HG03439 (cell line): ENCODE measurements around the gene SPTBN5.

Source experiments
- ATAC-seq: cut with Tn5 transposase; IDR thresholded peaks from one replicate; pipeline ENCODE4 v1.9.1; 2021; ENCODE audit warnings: mild to moderate bottlenecking, moderate library complexity; ENCODE audit not compliant: unreplicated experiment

SPTBN5 gene

DNA sequence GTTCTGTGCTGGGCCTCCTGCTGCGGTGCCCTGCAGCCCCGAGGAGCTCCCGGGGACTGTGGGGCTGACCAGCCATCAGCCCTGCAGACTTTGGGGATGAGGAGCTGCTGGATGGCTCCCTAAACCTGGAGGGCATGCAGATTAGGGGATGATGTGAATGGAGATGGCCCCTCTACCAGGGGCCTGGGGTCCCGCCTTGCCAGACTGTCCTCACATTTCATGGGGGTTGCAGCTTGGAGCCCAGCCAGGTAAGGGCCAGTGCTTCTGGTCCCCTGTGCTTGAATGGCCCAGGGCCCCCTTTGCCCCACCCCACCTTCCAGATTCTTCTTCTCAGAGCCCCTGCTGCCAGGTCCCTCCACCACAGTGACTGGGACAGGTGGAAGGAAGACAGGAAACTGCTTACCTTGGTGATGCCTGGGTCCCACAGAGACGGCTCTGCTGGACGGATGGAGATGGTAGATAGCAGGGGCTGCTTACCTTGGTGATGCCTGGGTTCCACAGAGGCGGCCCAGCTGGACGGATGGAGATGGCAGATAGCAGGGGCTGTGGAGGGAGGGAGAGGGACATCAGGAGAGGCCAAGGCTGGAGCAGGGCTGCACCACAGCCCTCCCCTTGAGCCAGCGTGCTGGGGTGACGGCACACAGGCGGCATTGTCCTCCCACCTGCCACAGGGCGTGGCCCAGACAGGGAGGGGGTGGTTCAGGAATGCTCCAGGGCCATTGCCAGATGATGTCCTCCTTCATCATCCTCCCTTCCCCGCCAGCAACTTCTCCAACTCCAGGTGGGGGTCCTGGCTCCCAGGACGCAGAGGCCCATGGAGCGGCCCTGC lies at the start of gene SPTBN5:
SPTBN5 (minus strand) TSS at position 632 of the 829 bp plus-strand sequence; CDS start at position 76, 556 bp downstream.
- no peak for ATAC-seq

DNA sequence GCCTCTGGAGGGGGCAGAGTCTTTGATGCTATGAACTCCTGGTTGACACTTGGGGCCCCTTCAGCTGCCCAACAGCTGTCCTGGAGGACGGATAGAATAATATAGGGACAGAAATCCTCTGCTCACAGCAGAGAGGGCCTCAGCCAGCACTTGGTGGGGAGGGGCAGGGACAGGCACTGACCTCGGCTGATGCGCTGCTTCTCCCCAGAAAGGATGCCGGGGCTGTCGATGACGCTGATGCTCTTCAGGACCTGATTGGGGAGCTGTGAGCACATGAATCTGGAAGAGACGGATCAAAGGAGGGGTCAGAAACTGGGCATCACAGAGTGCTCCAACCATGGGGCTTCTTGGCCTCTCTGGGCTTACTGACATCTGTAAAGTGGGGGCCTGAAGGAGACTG lies 49.0 kb upstream of the SPTBN5 start:
- no peak for ATAC-seq

DNA sequence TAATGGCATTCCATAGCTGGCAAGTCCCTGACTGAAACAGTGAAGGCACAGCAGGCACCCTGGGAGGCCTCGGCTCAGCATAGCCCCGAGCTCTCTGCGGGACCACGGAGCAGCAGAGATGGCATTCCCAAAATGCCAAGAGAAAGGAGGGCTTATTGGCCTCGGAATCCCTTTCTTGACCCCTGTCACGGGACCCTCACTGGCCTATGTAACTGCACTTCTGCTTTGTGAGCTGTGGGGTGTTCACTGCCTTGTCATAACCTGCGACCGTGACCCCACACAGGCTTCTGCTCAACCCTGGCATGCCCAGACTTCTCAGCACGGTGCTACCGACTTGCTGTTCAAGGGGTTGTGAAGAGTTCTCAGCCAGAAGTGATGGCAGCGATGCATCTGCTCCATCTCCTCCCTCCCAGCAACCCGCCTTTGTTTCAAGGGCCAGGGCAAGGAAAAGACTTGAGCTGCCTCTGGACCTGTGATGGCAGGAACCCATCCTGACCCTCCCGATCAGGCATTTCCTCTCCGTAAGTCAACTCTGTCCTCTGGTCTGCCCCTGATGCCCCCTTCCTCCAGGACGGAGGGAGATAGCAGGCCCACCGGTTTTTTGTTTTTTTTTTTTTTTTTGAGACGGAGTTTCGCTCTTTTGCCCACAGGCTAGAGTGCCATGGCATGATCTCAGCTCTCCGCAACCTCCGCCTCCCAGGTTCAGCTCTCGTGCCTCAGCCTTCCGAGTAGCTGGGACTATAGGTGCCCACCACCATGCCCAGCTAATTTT lies 48.0 kb upstream of the SPTBN5 start:
- ATAC-seq, result no peak

DNA sequence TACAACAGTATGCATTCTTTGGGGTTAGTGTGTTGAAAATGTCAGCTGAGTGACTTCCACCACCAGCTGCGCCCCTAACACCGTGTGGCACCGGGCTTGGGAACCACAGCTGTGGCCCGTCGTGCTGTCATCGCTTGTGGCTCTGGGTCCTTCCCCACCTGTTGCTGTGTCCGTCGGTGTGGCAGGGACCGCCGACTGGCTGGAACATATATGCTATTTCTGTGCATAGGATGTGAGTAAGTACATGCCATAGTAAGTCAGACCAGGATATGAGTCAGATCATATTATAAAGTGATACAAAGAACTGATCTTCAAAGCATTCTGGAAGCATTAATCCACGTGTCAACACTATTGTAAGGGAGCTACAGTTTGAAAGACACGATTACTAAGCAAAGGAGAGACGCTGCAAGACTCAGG lies 46.6 kb upstream of the SPTBN5 start:
- no peak for ATAC-seq

- ATAC-seq, result no peak
Observed at GRCh38 chr15:41939986-41940385, 46.1 kb upstream of the SPTBN5 start.

DNA sequence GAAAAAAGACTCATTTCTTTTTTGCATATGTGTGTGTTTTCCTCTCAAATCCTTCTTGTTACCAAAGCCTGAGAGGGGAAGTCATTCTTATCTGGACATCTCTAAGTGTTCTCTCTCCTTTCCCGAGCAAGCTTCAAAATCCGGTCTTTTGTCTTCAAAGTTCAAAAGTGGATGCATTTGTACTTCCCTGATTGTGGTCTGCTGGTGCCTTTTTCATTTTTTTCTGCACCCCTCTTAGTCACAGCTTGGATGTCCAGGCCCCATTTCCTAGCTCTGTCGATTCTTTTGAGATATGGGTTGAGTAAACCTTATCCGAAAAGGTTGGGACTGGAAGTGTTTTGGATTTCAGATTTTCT lies 43.7 kb upstream of the SPTBN5 start:
- no peak for ATAC-seq

DNA sequence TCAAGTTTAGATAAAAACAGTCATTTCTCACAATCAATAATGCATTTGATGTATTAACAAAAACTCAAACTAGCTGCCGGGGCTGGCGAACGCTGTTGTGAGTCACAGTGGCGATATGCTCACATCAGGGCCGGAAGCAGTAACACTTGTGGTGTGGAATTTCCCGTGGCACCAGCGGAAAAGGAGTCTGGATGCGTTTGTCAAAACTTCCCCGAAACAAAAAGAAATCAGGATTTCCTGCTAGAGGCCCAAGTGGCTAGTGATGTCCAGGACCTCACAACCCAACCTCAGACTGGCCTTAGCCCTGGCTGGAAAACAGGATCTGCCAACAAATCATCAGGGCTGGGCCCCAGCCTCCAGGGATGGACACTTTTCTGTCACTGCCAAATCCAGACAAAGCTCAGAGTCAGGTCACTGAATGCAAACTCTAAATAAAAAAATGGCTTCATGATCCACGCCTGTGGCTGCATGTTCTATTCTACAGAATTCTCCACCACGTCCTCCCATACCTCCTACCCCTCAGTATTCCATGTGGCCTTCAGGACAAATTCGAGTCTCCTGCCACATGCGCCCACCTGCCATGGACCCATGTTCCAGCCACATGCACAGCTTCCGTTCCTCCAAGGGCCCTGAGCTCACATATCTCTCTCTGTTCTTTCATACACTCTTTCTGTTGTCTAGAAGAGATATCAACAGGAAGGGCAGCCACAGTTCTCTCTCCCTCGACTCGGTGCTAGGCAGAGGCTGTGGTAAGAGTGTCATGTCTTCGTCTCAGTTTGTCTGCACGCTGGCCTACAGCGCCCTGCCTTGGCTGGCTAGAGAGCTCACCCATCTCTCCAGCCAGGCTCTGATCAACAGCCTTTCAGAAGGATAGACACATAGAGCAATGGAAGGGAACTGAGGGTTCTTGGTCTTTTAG lies 43.1 kb upstream of the SPTBN5 start:
- ATAC-seq, result no peak

GRCh38 chr15:41936155-41936554 lies 42.3 kb upstream of the SPTBN5 start:
- no peak for ATAC-seq

DNA sequence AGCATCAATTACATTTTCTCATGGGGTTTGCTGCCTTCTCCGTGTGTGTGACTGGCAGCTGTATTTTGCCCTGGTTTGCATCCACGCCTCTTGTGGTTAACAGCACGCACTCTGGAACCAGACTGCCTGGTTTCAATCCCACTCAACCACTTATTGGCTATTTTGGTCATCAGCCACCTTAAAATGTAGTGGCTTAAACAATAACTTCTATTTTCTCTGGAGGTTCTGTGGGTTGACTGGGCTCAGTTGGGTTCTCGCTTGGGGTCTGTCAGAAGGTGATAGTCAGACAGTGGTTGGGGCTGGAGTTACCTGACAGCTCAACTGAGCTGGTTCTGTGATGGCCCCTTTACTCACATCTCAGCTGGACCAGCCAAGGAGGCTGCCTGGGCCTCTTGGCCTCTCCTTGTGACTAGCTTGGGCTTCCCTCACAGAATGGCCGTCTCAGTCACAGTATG lies 41.7 kb upstream of the SPTBN5 start:
- ATAC-seq, result no peak

DNA sequence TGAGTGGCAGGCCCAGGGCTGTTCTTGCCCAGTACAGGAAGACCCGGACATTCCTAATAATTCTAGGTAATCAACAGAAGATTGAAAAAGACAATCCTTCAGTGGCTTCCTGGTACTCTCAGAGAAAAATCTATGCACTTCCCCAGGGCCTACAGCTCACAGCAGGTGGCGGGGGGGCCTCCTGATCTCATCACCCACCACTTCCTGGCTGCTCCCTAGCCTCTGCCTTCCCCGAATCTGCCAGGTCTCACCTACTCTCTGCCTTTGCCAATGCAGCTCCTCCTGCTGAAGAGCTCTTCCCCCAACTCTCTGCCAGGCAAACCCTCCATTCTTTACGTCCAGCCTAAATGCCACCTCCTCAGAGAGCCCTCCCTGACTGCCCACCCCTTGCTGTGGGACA lies 41.0 kb upstream of the SPTBN5 start:
- ATAC-seq, result no peak

- no peak for ATAC-seq
Observed at GRCh38 chr15:41933771-41934170, 39.9 kb upstream of the SPTBN5 start.

- ATAC-seq, result no peak
Observed at GRCh38 chr15:41933326-41933725, 39.5 kb upstream of the SPTBN5 start.

GRCh38 chr15:41932511-41933289 lies 38.8 kb upstream of the SPTBN5 start:
- ATAC-seq, result no peak

GRCh38 chr15:41932101-41932500 lies 38.2 kb upstream of the SPTBN5 start:
- ATAC-seq, result no peak

- ATAC-seq, result no peak
Observed at GRCh38 chr15:41930867-41931222, 37.0 kb upstream of the SPTBN5 start.

GRCh38 chr15:41930221-41930866 lies 36.5 kb upstream of the SPTBN5 start:
- no peak for ATAC-seq

DNA sequence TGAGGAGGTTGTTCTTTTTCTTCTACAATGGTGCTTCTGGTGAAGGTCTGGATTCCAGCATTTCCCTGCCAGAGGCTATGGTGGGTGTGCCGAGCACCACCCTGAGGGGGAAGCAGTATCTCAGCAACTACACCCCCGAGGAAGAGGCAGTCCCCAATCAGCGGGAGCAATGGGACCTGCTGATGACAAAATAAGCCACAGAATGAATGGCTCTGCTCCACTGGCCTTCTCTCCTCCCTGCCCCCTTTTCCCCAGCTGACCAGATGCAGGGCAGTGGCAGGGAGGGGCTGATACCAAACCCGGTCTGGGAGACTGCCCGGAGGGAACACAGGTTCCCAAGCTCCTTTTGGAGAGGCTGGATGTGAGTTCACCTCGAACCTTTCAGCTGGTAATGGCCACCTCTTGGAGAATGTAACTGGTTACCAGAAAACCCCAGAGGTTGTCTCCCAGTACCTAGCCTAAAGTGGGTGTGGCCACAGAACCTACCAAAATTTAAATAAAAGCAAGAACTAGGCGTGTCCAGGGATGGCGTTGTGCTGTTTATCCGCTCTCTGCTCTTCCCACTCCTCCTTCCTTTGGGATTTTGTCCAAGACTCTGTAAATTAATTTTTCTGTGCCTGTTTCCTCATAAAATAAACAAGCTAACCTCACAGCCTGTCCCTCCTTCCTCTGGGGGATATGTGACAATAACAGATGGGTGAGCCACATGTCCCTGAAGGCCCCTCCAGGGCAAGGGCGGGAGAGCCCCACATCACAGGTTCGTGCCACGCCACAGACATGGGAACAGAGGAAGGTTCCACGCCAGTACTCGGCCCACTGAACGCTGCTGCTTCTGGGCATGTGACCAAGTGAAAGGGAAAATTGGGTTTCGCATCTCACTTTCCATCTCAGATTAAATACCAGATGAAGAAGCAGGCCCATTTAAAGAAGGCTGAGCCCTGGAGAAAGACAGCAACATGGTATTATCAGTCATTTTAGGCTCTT lies 35.1 kb upstream of the SPTBN5 start:
- ATAC-seq, result no peak

- no peak for ATAC-seq
Observed at GRCh38 chr15:41928100-41928499, 34.2 kb upstream of the SPTBN5 start.

- no peak for ATAC-seq
Observed at GRCh38 chr15:41927536-41927935, 33.7 kb upstream of the SPTBN5 start.
